Subcutaneous abdominal adipose tissue (tissue), 5 donors: Measurements from ENCODE around the gene ATXN7.
A peak's percentile ranks its signal among the peaks of the same experiment; 100 is the strongest.

Experiments used
- H3K27ac ChIP-seq: one replicate; pipeline ENCODE4 v1.7.0; 2013; ENCODE audit warnings: low read depth, mild to moderate bottlenecking, inconsistent platforms, low read length, moderate library complexity
- H3K27me3 ChIP-seq, 5 donors: one replicate each; pipeline ENCODE4 v1.7.0; 2013; ENCODE audit warnings: low read length in 5 of 5, inconsistent platforms in 1 of 5; ENCODE audit not compliant: control insufficient read depth in 5 of 5, insufficient read depth in 4 of 5
- H3K36me3 ChIP-seq, 5 donors: one replicate each; pipeline ENCODE4 v1.7.0; 2013; ENCODE audit warnings: low read length in 5 of 5; ENCODE audit not compliant: control insufficient read depth in 5 of 5, insufficient read depth in 5 of 5
- H3K4me1 ChIP-seq, 5 donors: one replicate each; pipeline ENCODE4 v1.7.0; 2013; ENCODE audit warnings: low read length in 5 of 5, mild to moderate bottlenecking in 3 of 5, moderate library complexity in 1 of 5; ENCODE audit not compliant: control insufficient read depth in 5 of 5, insufficient read depth in 5 of 5
- H3K4me3 ChIP-seq, 5 donors: one replicate each; pipeline ENCODE4 v1.7.0; 2013; ENCODE audit warnings: low read length in 5 of 5, low read depth in 1 of 5
- H3K9ac ChIP-seq, 5 donors: one replicate each; pipeline ENCODE4 v1.7.0; 2013; ENCODE audit warnings: low read length in 5 of 5, mild to moderate bottlenecking in 4 of 5, moderate library complexity in 3 of 5
- H3K9me3 ChIP-seq, 5 donors: one replicate each; pipeline ENCODE4 v1.7.0; 2013; ENCODE audit warnings: low read length in 5 of 5; ENCODE audit not compliant: control insufficient read depth in 5 of 5
- donor health status: healthy.
- donor health status: healthy.
- donor health status: healthy.
- donor health status: healthy.
- donor health status: healthy.

ATXN7 gene

DNA sequence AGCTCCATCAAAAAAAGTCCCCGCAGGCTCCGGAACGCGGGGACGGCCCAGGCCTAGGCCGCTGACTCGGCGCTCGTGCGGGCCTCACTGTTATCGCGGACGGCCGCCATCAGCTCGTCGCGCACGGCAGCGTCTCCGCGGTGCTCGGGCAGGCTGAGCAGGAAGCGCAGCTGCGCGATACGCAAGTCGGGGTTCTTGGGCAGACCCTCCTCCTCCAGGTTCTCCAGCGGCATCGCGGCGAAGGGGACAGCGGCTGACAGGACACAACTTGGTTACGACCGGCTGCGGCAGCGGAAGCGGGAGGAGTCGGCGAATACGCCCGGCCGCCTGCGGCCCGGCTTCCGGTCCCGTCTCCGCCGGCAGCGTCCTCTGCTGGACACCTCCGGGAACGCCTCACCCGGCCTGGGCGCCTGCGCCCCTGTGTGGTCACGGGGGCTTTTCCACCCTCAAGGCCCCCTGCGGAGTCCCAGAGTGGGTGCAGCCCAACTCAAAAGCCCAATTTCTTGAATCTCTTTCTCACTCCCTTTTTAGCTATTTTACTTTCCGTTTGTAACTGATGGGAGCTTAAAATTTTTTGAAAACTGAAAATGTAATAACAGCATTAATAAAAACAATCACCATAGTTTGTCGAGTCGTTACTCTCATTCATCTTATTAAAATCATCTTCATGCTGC is 159.7 kb downstream of the ATXN7 start, which contains the start of gene PSMD6:
TSS of gene PSMD6 (minus strand) at position 308 of the 674 bp plus-strand sequence. CDS start at position 233, 75 bp downstream.
- Histone ChIP-seq H3K27ac (peak within 1 kb of the TSS; percentile 80), H3K36me3 (peaks cover 8 to 22% (median 14%) of the 10 kb centered on the region in 5 donors)

DNA sequence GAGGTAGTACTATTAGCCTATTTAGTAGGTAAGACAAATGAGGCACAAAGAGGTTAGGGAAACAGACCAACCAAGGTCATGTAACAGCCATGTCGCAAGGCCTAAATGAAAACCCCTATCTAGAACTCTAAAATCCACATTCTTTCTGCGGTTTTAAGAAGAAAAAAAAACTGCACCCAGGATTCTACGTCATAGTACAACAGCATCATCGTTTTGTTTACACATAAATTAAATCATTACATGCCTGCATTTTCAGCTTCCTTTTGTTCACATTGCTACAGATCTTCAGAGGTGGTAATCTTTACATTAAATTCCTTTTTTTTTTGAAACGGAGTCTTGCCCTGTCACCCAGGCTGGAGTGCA is 160.2 kb downstream of the ATXN7 start:
- Histone ChIP-seq H3K27me3 (peaks cover 0 to 4% (median 0%) of the 10 kb centered on the region in 5 donors), H3K4me1 (peaks cover 5 to 31% (median 22%) of the 10 kb centered on the region in 5 donors), H3K27ac (peak overlapping the region; percentile 80), H3K36me3 (peaks cover 5 to 17% (median 9%) of the 10 kb centered on the region in 5 donors), H3K9me3 (no peaks in the 10 kb centered on the region), H3K4me3 (peak overlapping the region; percentile 51 to 99 (median 98)), H3K9ac (peak overlapping the region in 3 of 5 donors; percentile 98 to 100 (median 99))

More for the DNA sequence above, 159.7 kb downstream of the ATXN7 start, which contains the start of gene PSMD6:
- H3K4me1 ChIP-seq: peaks cover 5 to 31% (median 22%) of the 10 kb centered on the region in 5 donors
- H3K4me3 ChIP-seq: peak within 1 kb of the TSS; percentile 94 to 99 (median 98)
- no peaks in the 10 kb centered on the region for H3K9me3 ChIP-seq
- peaks cover 0 to 2% (median 0%) of the 10 kb centered on the region in 5 donors for H3K27me3 ChIP-seq
- peak within 1 kb of the TSS; percentile 94 to 100 (median 99) for H3K9ac ChIP-seq

DNA sequence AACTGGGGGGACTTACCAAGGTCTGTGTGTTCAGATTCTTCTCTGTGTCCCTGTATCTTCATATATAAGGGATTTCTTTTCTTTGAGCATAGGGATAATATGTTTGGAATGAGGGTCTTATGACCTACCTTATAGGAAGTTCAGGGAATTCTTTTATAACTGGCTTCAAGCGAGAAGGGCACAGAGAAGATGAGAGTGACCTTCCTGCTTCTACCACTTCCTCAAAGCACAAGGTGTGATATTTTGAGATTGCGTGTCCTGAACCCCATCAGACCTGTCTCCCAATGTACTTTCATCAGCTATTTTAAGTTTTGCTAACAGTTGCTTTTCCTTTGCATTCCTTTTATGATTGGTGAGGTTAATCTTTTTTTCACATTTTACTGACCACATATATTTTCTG is 162.7 kb downstream of the ATXN7 start:
- Histone ChIP-seq H3K36me3 (no peaks in the 10 kb centered on the region), H3K9ac (no peak overlapping the region), H3K9me3 (no peaks in the 10 kb centered on the region), H3K27me3 (peaks cover 0 to 5% (median 0%) of the 10 kb centered on the region in 5 donors), H3K4me3 (no peak overlapping the region), H3K27ac (no peak overlapping the region), H3K4me1 (peaks cover 5 to 27% (median 23%) of the 10 kb centered on the region in 5 donors)

DNA sequence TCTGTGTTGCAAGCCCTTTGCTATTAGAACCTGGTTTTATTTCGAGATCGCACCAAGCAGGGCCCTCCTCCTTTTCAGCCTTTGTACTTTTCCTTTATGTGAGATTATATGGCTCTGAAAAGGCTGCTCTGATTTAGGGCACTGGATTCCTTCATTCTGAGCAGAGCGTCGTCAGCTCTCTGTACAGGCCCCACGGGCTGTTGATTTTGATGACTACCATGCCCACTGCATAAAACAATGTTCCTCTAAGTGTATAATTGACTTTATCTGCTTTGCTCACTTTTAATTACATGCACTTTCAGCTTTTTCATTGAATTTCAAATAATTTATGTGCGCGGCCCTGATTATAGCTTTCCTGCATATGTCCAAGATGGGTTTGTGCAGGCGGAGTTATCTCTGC is 164.0 kb downstream of the ATXN7 start:
- Histone ChIP-seq H3K4me3 (no peak overlapping the region), H3K27ac (no peak overlapping the region), H3K9me3 (no peaks in the 10 kb centered on the region), H3K27me3 (peaks cover 0 to 5% (median 0%) of the 10 kb centered on the region in 5 donors), H3K36me3 (no peaks in the 10 kb centered on the region), H3K4me1 (peaks cover 0 to 15% (median 11%) of the 10 kb centered on the region in 5 donors), H3K9ac (no peak overlapping the region)

DNA sequence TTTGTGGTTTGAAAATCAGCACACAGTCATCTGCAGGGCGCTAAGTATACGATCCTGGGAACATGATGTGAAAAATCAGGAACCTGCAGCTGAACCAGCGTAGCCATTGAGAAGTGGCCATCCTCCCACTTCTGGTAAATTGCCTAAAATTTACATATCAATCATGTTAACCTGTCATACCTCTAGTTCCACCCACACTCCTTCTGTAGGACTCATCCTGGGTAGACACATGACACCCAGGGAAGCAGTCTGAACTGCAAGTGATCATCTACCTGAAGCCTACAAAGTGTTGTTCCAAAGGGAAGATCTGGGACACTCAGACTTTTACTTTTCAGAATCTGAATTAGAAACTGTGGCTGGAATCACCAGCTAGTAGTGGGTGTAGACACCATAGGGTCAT is 165.1 kb downstream of the ATXN7 start:
- Histone ChIP-seq H3K27ac (no peak overlapping the region), H3K4me3 (no peak overlapping the region), H3K9ac (no peak overlapping the region), H3K9me3 (no peaks in the 10 kb centered on the region), H3K36me3 (no peaks in the 10 kb centered on the region), H3K27me3 (peaks cover 0 to 5% (median 0%) of the 10 kb centered on the region in 5 donors), H3K4me1 (peaks cover 0 to 9% (median 6%) of the 10 kb centered on the region in 5 donors)

DNA sequence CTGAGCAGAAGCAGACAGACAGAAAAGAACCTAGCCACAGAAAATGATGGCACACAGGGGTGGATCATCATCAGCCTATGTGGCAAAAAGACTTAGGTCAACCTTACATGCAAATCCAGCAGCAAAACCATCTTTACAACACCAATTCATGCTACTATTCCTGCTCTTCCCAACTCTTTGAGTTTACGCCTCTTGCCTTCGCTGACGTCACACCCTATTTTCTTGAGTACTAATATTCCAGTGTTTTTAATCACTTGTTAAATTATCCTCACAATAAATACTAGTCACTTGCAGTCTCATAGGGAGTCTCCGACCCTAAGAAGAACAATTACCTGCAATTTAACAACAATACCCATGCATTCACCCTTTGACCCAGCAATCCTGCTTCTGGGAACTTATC is 165.6 kb downstream of the ATXN7 start:
- H3K4me3 ChIP-seq: no peak overlapping the region
- H3K4me1 ChIP-seq: peaks cover 0 to 6% (median 5%) of the 10 kb centered on the region in 5 donors
- no peak overlapping the region for H3K27ac ChIP-seq
- H3K36me3 ChIP-seq: no peaks in the 10 kb centered on the region
- no peak overlapping the region for H3K9ac ChIP-seq
- H3K9me3 ChIP-seq: peaks cover 0 to 3% (median 0%) of the 10 kb centered on the region in 5 donors
- peaks cover 0 to 5% (median 0%) of the 10 kb centered on the region in 5 donors for H3K27me3 ChIP-seq

DNA sequence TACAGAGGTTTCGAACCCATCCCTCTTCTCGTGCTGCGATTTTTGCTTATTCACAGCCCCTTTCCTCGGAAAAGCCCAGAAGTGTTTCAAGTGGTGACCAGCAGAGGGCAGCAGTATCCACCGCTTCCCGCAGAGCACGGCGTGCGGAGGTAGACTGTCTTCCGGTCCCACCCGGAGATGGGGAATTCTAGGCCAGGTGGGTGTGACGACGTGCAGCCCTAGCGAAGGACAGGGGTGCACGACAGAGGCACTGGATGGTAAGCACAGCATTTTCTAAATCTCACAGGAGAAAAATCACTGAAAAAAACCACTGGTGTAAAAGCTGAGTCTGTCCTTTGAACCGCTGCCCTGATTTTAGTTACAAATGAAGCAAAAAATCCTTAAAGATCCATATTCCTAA is 167.1 kb downstream of the ATXN7 start:
- peaks cover 0 to 5% (median 0%) of the 10 kb centered on the region in 5 donors for H3K27me3 ChIP-seq
- no peaks in the 10 kb centered on the region for H3K36me3 ChIP-seq
- peak overlapping the region in 1 of 5 donors; percentile 48 for H3K9ac ChIP-seq
- peaks cover 0 to 3% (median 0%) of the 10 kb centered on the region in 5 donors for H3K9me3 ChIP-seq
- H3K4me3 ChIP-seq: peak overlapping the region; percentile 33 to 66 (median 61)
- peaks cover 0 to 6% (median 5%) of the 10 kb centered on the region in 5 donors for H3K4me1 ChIP-seq
- no peak overlapping the region for H3K27ac ChIP-seq

DNA sequence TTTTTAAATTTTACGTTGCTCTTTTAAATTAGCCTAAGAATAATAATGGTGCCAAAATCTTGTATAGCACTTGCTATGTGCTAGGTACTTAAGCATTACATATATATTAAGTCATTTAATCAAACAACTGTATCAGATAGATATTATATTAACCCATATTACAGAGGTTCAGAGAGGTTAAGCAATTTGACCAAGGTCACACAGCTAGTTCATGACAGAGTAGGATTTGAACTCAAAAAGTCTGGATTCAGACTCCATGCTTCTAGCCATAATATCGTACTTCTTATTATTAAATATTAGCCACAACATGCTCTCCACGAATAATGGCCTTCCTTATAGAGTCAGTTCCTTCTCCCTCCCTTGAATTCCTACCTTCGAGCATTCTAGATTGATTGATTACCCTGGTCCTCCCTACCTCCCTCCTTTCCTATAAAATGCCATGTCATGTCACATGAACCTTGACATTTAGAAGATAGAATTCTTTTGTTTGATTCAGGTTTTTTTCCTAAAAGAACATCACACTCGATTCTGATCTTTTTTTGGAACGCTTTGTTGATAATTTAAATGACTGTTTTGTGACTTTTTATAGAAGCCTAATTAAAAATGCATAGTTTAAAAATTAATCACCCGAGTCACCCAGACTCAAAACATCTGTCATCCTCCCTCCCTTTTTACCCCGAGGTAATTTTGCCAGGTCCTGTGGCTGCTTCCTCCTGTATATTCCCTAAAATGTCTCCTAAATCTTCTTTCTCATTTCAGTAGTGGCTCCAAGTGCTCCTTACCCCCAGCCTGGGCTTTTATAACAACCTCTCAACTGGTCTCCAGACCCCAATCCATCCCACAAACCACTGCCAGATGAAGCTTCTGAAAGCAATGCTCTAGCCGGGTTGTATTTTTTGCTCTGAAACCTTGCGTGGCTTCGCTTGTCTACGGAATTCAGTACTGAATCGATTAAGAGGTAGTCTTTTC is 168.2 kb downstream of the ATXN7 start:
- no peak overlapping the region for H3K9ac ChIP-seq
- no peaks in the 10 kb centered on the region for H3K36me3 ChIP-seq
- H3K27ac ChIP-seq: no peak overlapping the region
- H3K4me1 ChIP-seq: peaks cover 0 to 6% (median 5%) of the 10 kb centered on the region in 5 donors
- H3K27me3 ChIP-seq: peaks cover 0 to 5% (median 0%) of the 10 kb centered on the region in 5 donors
- H3K4me3 ChIP-seq: no peak overlapping the region
- peaks cover 0 to 3% (median 0%) of the 10 kb centered on the region in 5 donors for H3K9me3 ChIP-seq

DNA sequence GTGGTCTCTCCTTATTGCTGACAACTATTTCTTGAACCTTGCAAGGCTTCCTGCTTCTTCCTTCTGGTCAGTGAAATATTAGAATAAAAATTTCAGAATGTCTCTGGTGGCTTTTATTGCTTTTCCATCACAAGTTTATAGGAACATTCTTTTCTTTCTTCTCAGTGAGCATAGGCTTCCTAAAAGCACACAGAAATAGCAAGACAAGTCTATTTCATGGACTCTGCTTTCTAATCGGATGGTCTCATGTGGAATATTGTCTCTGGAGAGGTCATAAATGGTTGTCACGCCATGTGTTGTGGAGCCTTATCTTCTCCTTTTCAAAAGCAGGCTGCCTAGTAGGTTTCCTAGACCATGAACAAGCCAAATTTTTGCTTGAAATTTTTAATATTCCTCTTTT is 169.4 kb downstream of the ATXN7 start:
- Histone ChIP-seq H3K9ac (no peak overlapping the region), H3K27ac (no peak overlapping the region), H3K4me3 (no peak overlapping the region), H3K27me3 (peaks cover 0 to 5% (median 0%) of the 10 kb centered on the region in 5 donors), H3K9me3 (peaks cover 0 to 3% (median 0%) of the 10 kb centered on the region in 5 donors), H3K36me3 (no peaks in the 10 kb centered on the region), H3K4me1 (peaks cover 0 to 6% (median 5%) of the 10 kb centered on the region in 5 donors)
